ENCODE data around the gene NOC4L.

Gene NOC4L

GRCh38 chr12:132158677-132159554 is 14.7 kb downstream of the NOC4L start:
- no peak for DNase-seq

GRCh38 chr12:132159555-132160003 is 15.3 kb downstream of the NOC4L start:
- no peak for DNase-seq

- no peak for DNase-seq
Measured at GRCh38 chr12:132160016-132160415, 15.8 kb downstream of the NOC4L start.

DNA sequence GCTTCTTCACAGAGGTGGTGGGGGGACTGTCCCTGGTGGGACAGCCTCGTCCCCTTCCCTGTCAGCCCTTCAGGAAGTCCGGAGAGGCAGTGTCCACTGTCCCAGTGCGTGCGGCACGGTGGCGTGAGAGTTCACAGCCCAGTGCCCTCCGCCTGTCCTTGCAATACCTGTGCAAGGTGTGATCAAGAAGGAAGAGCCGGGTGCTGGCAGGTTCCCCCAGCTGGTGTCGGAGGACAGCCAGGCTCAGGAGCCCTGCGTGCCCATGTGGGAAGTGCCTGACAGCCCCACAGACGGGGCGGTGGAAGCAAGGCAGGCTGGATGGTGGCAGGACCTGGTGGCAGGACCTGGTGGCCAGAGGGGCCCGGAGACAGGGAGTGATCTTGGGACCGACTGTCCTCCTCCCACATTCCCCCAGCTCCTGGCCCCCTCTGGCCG is 16.4 kb downstream of the NOC4L start:
- no peak for DNase-seq

DNA sequence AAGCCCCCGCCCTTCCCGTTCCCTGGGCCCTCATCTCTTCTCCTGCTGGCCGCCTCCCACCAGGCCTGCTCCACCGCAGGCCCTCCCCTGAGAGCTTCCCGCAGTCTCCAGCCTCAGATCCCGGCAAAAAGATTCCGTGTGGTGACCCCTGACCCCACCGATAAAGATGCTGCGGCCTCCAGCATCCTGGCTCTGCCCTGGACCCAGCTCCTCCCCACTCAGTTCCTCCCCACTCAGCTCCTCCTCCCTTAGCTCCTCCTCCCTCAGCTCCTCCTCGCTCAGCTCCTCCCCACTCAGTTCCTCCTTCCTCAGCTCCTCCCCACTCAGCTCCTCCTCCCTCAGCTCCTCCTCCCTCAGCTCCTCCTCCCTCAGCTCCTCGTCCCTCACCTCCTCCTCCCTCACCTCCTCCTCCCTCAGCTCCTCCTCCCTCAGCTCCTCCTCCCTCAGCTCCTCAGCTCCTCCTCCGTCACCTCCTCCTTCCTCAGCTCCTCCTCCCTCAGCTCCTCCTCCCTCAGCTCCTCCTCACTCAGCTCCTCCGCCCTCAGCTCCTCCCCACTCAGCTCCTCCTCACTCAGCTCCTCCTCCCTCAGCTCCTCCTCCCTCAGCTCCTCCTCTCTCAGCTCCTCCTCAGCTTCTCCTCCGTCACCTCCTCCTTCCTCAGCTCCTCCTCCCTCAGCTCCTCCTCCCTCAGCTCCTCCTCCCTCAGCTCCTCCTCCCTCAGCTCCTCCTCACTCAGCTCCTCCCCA is 17.0 kb downstream of the NOC4L start:
- DNase-seq, result no peak

DNA sequence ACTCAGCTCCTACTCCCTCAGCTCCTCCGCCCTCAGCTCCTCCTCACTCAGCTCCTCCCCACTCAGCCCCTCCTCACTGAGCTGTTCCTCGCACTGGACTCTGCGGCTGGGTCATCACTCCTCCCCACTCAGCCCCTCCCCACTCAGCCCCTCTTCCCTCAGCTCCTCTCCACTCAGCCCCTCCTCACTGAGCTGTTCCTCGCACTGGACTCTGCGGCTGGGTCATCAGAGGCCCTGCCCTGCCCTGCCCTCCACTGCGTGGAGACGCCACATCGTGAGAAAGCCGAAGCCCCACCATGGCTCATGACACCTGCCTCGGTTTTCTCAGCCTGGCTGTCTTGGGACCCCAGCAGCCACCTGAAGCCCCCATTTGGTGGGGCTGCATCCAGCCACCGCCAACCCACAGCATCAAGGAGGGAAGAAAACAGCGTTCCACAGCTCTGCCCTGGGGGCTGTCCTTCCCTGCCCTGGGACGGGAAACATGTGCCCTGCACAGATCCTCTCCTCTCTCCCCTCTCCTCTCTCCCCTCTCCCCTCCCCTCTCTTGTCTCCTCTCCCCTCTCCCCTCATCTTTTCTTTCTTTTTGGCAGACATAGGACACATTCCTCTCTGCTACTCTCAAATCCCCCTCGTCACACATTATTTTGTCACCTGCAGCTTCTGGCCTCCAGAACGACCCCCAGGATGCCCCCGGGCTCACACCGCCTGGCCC is 17.7 kb downstream of the NOC4L start:
- no peak for DNase-seq

DNA sequence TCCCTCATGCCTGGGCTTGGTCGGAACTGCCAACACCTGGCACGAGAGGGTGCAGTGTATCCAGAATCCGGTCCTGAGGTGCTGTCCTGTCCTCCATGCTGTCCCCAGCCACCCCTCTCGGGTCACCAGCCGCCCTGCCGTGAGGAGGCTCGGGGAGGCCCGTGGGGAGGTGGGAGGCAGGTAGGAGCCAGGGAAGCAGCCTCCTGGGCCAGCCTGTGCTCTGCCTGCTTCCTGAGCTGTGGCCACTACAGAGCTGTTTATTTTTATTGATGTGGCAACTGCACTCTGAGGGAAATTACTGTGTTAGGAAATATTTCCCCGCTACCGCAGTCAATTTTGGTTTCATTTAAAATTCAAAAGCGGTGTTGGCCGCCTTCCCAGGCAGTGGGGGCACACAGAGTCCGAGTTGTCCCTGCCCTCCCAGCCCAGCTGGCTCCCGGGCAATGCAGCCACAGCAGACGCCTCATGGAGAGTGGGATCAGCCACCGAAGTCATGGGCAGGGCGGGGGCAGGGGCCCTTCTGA is 18.3 kb downstream of the NOC4L start:
- peak in 1 of 2 experiments; percentile 28 for DNase-seq

DNA sequence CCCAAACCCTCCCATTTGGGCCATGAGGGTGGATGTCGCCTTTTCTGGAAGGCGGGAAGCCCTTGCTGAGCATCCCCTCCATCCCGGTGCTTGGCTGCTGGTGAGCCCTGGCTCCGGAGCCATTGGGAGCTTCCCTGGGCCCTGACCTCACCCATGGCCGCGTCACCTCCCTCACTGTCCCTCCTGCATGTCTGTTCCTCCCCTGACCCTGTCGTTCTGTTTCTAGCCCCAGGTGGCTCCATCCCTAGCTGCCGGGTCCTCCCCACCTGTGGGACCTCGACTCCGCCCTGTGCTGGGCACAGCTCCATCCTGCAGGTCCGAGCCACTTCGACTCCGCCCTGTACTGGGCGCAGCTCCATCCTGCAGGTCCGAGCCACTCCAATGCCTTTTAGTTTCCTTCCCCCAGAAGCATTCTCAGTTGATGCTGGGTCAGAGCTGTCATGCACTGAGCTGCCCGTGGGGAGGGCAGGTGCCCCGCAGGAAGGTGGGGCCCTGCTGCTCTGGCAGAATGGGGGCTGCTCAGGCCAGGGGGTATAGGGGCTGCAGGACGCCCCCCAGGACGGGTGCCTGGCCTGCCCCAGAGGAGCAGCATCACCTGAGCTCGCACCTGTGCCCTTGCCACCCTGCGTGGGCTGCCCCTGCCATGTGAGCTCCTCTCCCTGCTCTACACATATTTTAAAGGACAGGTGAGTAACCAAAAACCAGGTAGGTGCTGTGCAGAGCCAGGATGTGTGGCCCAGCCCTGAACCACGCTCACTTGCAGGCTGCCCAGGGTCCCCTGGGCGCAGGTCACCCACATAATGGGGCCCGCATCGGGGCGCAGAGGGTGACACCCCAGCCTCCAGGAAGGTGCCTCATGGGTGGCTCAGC is 19.0 kb downstream of the NOC4L start:
- DNase-seq, result no peak

DNA sequence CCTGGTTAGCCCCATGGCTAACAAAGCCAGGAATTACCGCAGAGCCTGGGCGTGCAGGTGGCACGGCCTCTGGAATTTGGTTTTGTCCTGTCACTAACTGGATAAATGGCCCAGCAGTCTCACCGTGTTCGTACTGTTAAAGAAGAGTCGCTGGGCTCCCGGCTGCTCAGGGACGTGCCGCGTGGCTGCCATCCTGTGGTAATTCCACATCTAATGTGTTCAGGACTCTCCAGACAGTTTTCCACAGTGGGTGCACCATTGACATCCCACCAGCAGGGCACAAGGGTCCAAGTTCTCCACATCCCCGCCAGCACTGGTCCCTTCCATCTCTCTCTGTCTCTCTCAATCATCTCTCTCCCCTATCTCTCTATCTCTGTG is 19.6 kb downstream of the NOC4L start:
- no peak for DNase-seq

DNA sequence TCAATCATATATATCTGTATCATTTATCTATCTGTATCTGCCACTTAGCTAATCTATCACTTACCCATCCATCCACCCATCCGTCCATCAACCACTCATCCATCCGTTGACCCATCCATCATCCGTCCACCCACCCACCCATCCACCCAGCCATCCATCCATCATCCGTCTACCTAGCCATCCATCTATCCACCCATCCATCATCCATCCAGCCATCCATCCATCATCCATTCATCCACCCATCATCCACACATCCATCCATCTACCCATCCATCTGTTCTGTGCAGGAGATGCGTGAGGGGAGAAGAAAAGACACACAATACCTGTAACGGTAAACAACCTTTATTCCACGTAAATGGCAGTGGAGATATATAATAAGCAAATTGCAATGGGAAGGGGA is 20.2 kb downstream of the NOC4L start:
- no peak for DNase-seq

GRCh38 chr12:132165584-132165983 is 21.3 kb downstream of the NOC4L start:
- DNase-seq, result no peak

DNA sequence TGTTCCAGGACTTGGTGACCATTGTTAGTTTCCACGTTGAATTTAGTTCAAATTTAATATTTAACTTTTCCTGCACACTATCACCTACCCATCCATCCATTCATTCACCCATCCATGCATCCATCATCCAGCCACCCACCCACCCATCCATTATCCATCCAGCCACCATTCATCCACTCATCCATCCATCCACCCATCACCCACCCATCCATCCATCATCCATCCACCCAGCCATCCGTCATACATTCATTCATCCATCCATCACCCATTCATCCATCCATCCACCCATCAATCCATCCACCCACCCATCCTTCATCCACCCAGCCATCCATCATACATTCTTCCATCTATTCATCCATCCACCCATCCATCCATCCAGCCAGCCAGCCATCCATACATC is 21.8 kb downstream of the NOC4L start:
- DNase-seq, result no peak

DNA sequence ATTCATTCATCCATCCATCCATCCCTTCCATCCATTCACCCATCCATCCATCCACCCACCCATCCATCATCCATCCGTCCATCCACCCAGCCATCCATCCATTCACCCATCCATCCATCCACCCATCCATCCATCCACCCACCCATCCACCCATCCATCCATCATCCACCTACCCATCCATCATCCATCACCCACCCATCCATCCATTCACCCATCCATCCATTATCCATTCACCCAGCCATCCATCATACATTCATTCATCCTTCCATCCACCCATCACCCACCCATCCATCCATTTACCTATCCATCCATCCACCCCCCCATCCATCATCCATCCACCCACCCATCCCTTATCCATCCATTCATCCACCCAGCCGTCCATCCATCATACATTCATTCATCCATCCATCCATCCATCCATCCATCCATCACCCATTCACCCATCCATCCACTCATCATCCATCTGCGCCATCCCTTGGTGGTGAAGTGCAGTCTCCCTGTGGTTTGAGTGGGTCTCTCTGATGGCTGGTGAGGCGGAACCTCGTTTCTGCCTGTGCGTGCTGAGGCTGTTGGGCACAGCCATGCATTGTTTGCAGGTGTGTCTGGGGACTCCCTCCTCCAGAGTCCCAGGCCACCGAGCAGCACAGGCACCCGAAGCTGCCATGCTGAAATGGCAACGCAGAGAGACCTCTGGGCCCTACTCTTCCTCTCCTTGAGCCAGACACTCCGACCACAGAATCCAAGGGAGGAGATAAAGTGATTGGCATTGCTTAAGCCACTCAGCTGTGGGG is 22.7 kb downstream of the NOC4L start:
- no peak for DNase-seq

DNA sequence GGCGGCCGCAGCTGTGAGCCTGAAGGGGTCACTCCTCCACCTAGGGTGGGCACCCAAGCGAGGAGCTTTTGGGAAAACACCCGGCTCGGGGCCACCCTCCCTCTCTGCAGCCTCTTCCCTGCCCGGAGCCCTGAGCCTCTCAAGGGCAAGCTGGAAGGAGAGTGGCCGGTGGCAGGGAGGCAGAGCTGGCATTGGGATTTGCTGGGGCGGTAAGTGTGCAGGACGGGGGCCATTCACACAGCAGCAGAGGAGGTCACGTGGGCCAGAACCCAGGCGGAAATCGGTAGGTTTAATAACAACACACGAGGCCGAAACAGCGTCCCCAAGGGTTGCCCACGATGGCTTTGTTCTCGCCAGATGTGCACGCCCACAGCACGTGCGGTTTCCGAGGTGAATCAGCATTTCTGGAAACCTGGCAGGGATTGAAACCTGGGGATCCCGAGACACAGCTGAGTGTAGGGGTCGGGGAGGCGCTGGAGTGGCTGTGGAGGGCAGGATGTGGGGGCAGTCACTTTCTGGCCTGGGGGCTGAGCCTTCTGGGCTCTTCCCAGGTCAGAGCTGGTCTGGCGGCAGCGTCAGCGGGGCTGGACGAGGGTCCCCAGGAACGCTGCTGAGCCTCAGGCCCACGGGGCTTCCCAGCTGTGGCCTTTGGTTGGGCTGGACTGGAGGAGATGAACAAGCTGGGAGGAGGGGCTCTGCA is 23.5 kb downstream of the NOC4L start:
- DNase-seq, result no peak

GRCh38 chr12:132168311-132169031 is 24.2 kb downstream of the NOC4L start:
- no peak for DNase-seq

- DNase-seq, result peak in 1 of 2 experiments; percentile 56
Measured at GRCh38 chr12:132169376-132169775, 25.1 kb downstream of the NOC4L start.

DNA sequence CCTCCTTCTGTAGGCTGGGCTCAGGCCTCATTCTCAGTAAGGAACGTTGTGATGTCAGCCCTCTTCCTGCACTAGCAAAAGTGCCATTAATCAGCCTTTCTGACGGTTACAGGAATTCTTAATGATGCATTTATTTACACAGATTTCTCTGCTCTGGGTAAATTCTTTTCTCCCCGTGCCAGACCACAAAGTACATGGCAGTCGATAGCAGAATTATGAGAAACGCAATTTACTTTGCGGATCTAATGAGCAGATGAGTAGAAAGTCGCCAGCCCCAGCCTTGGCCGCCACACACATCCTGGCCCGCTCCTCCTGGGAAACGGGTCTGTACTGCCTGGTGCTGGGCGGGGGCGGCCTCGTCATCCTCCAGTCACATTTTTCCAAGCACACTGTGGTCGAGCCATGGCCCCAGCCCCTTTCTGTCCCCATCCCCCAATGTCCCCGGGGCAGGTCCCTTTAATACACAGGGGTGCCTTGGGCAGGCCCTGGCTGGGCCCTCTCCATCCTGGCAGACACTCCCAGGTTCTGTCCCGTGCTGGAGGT is 25.9 kb downstream of the NOC4L start:
- peak; percentile 23 to 48 for DNase-seq

DNA sequence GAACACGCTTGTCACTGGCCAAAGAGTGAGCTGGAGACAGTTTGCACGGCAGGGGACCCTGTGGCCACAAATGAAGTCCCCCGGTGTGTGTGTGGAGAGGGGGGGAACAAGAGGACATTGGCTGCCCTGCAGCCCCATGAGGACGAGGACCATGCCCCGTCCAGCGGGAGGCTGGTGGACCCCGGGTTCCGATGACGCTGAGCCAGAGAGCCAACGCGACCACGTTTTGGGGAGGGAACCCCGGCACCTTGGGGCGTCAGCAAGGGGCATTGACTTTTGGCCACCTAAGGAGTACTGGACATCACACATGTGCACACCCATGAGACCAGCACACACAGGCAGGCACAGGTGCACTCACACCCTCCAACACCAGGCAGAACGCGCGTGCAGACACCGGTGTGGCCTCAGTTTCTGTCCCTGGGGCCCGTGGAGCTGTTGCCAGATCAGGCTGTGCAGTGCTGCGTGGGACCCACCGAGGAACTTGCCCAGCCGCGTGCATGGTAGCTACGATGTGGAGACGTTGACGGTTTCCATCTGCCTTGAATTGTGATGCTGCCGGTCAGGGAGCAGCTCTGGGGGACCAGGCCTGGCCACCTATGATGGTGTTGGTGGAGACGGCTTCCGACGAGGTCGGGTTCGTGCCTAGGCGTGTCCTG is 26.5 kb downstream of the NOC4L start:
- DNase-seq, result no peak

All from SHP77 (cell line).